NCI-H510A treated with DMSO at 0.1 percent for 48 hours (cell line): ENCODE results near the gene SYCE1L.
"Not testable (repeated sequence)": the region's sequence is repeated elsewhere in the genome, so short reads cannot be mapped to it uniquely, and the experiment has no call there.

ENCODE experiments used
- DNase-seq: peaks from one replicate; lab custom pipeline; 2025; lab: John Stamatoyannopoulos, UW

Gene SYCE1L, protein sequence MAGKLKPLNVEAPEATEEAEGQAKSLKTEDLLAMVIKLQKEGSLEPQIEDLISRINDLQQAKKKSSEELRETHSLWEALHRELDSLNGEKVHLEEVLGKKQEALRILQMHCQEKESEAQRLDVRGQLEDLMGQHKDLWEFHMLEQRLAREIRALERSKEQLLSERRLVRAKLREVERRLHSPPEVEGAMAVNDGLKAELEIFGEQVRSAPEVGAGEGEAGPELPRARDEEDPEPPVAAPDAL

DNA sequence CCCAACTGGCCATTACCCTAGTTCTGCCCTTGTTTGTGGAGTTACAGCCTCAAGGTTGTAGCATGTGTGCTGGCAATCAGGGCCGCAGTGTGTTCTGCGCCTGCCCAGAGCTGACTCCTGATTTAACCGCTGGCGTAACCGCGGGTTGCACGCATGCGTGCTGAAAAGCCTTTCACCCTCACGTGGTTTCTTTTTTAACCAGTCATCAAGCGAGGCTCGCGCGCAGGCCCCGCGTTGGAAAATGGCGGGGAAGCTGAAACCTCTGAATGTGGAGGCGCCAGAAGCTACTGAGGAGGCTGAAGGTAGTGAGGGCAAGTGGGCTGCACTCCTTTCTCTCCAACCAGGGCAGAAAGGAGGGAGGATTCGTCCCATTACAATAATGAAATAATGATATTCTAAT, at the start of gene SYCE1L:
Gene SYCE1L (plus strand): TSS at position 198 of the 400 bp plus-strand sequence. CDS start 44 bp downstream, at position 242.
- DNase-seq = no peak

- no peak for DNase-seq
These were observed 41.7 kb upstream of the SYCE1L start for GRCh38 chr16:77157346-77158058.

DNA sequence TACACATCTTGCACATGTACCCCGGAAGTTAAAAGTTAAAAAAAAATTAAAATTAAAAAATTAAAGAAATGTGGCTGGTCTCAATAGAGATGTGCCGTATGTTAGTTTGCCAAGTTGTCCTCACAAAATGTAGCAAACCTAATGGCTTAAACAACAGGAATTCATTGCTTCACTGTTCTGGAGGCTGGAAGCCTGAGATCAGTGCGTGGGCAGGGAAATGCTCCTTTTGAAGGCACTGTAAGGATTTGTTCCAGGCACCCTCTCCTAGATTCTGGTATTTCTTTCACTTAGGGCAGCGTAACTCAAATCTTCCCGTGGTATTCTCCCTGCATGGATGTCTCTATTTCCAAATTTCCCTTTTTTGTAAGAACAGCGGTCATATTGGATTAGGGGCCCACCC, 40.9 kb upstream of the SYCE1L start:
- no peak for DNase-seq

DNA sequence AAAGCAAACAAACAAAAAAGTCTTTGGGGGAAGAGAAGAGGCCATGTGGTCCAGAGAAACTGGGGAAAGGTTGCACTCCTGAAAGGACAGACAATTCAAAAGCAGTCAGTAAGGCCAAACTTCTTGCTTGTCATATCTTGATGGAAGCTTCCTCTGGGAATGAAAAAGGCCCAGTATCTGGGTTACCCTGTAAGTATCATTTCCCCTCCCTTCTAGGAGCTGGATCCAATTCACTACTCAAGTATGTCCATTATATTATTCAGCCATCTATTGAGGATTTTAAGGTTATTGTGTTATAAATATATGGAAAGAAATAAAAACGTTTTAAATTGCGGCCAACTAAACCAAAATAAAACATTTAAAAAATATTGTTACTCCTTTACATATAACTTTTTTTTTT, 34.2 kb upstream of the SYCE1L start:
- no peak for DNase-seq

GRCh38 chr16:77165536-77166236, 33.5 kb upstream of the SYCE1L start:
- DNase-seq = not testable (repeated sequence)

- no peak for DNase-seq
These were observed 32.5 kb upstream of the SYCE1L start for GRCh38 chr16:77166726-77167125.

GRCh38 chr16:77168901-77169300, 30.3 kb upstream of the SYCE1L start:
- DNase-seq = no peak

DNA sequence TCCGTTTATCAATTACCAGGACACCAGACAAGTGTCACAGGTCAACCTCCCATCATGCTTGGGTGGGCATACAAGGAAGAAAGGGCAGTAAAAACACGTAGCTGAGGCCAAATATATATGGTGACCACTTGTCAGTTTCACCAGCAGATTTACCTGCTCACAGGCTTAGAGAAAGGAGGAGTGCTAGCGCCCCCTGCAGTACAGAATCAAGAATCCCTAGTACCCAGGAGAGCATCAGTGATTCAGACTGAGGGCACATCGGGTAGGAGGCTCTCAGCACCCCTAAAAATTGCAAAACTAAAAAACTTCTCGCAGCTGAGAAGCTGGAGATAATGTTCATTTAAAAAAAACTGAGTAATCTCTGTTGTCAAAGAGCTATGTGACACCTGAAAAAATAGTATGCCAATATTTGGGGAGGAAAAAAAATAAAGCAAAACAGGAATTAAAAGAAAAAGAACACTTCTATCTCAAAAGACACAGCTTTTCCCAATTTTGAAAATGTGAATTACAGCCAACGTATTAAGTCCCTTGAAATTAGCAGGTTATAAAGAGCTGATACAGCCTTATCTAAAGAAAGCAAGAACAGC, 29.5 kb upstream of the SYCE1L start:
- peak; percentile 36 for DNase-seq

GRCh38 chr16:77170805-77171204, 28.4 kb upstream of the SYCE1L start:
- no peak for DNase-seq

DNA sequence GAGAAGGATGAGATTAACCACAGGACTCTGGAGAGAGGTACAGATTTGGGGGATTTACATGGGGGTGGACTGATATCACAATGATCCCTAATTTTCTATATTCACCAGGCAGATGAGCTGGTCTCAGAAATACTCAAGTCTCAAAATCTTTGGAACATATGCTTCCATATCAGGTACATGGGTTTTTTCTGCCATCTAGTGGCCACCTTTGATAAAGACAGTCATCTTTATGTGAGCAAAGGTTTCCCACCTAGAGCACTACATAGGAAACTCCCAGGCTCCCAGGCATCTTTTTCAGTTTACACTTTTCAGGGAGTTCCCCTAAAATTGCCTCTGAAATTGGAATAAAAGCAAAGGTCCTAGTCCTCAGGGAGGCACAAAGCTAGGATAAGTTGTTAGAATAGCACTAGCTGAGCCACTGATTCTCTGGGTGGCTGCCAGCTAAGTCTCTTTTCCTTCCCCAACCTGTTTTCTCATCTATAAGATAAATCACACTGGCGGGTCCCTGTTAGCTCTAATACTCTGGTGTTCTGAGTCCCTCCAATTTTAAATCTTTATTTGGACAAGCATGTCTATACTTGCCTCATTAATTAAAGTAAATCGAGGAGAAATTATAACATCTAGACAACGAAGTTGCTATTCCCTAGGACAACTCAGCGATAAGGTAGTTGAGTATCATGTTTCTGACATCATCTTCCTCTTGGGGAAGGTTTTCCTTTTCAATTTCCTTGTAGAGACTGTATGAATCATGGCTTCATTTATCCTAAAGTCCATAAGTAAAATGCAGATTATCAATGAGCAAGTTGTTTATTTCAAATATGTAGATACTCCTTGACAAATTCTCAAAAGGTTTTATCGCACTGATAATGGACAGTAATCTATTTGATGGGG, 27.2 kb upstream of the SYCE1L start:
- DNase-seq = peak; percentile 62

- no peak for DNase-seq
These were observed 26.3 kb upstream of the SYCE1L start for GRCh38 chr16:77172951-77173350.

GRCh38 chr16:77183137-77183536, 16.1 kb upstream of the SYCE1L start:
- no peak for DNase-seq

DNA sequence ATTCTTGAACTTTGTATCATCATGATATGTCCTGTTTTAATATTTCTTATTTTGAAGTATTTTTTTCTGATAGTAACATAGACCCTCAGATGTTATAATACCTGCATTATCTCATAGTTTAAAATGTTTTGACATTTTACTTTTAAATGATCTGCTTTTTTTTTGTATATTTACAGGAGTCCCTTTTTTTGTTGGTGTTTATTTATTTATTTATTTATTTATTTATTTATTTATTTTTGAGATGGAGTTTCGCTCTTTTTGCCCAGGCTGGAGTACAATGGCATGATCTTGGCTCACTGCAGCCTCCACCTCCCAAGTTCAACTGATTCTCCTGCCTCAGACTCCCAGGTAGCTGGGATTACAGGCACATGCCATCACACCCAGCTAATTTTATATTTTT, 12.9 kb upstream of the SYCE1L start:
- not testable (repeated sequence) for DNase-seq

DNA sequence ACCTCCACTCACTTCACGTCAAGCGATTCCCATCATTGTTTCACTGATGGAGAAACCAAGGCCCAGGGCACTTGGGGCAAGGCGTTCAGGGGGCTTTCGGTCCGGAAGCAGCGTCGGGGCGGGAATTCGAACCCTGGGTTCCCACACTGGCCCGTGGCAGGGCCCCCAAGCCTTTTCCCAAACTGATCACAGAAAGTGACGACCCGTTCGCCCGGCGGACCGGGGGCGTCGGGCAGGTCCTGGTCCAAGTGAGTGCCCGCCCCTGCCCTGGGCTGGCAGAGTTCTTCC, 9.1 kb upstream of the SYCE1L start:
- DNase-seq = no peak

DNA sequence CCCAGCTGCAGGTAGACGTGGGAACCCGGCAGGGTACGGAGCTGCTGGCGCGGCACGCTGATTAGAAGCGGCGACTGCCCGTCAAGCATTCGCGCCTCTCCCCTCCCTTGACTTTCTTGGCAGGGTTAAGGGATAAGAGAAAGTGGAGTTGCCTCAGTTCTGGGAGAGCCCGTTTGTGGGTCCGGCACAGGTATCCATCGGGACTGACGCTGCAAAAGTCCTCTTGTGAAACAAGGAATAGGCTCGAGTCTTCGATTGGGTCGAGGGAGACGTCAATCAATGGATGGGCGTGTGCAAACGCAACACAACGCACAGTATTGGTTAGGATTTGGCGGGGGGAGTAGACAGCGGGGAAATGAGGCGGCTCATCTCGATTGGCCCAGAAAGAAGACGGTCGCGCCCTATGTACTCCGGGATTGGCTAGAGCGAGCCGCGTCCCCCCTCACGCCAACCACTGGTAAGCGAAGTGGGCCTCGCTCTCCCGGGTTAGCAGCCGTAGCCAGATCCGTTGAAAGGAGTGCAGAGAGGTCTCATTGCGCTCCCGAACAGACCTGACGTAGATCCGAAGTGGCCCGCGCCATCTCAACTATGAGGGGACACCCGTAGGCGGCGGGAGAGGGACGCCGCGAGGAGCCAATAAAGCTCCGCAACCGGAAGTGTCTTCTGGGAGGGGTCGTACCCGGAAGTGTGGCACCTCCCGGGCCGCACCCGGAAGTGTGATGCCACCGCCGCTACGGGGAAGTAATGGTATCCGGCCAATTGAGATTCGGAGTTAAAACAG, 8.5 kb upstream of the SYCE1L start, which contains the start of gene MON1B:
Gene MON1B (plus strand): TSS at position 713 of the 781 bp plus-strand sequence. CDS start 296 bp downstream, outside the sequence.
- DNase-seq = peak; percentile 93

GRCh38 chr16:77191259-77191969, 7.8 kb upstream of the SYCE1L start:
- no peak for DNase-seq

- DNase-seq = no peak
These were observed 5.8 kb upstream of the SYCE1L start for GRCh38 chr16:77193377-77193776.

DNA sequence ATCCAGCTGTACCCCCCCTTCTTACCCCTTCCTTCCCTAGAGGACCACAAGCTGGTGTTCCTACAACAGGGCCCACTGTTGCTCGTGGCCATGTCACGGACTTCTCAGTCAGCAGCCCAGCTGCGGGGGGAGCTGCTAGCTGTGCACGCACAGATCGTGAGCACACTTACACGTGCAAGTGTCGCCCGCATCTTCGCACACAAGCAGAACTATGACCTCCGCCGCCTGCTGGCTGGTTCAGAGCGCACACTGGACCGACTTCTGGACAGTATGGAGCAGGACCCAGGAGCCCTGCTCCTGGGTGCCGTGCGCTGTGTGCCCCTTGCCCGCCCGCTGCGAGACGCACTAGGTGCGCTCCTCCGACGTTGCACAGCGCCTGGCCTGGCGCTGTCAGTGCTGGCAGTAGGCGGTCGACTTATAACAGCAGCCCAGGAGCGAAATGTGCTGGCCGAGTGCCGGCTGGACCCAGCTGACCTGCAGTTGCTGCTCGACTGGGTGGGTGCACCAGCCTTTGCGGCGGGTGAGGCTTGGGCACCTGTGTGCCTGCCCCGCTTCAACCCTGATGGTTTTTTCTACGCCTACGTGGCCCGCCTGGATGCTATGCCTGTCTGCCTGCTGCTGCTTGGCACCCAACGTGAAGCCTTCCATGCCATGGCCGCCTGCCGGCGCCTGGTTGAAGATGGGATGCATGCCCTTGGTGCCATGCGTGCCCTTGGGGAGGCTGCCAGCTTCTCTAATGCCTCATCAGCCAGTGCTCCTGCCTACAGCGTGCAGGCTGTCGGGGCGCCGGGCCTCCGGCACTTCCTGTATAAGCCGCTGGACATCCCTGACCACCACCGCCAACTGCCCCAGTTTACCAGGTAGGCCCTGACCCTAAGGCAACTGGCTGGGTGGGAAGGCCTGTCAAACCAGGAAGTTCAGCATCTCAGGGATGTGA, 4.6 kb upstream of the SYCE1L start:
- DNase-seq = no peak

DNA sequence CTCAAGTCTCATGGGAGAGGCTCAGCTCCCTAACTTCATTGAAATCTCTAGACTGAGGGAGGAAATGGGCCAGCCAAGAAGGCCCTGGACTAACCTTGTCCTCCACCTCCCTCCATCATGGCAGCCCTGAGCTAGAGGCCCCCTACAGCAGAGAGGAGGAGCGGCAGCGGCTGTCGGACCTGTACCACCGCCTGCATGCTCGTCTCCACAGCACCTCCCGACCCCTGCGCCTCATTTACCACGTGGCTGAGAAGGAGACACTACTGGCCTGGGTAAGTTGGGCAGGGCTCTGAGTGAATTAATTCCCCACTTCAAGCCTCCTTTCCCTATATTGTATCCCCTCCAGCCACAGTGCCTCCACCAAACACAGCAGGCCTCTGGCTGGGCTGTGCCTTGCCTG, 3.8 kb upstream of the SYCE1L start:
- no peak for DNase-seq
